Measurements from ENCODE around the gene LRRC36. TPM values are rescaled to one million over a fixed set of nuclear protein-coding genes. Genes with fewer than 3 reads are reported as not detected.

The LRRC36 gene
- polyA plus RNA-seq, result 2.1 and 3.7 TPM in 2 replicates

DNA sequence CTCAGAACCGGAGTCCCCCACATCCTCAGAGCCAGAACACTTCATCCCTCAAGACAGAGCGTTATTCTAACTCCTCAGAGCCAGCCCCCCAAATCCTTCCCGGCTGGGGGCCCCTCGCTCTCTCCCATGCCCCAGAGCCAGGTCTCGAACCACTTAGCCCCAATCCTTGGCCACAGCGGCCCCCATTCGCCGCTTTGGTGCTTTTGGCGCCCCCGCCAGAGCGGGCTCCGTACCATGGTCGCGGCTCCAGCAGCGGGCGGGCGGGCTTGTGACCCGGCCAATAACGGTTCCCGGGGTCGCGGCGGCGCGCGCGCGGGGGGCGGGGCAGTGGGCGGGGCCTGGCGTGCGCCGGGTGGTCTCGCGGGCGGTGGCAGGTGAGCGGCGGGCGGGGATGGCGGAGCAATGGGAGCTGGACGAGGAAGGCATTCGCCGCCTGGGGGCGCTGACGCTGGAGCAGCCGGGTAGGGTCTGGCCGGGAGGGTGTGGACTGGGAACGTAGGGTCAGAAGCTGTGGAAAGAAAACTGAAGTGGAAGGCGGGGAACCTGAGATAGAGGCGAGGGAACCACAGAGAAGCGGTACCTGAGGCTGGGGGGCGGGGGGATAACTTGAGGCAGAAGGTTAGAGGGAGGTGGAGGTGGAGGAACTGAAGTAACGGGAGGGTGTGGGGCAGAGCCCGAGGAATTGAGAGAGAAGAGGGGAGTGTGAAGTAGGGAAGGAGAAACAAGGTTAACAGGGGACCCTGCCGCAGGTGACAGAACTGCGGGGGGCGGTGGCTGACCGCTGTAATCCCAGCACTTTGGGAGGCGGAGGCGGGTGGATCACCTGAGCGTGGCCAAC is at the start of gene LRRC36, which contains the start of gene KCTD19:
TSS of gene LRRC36 (plus strand) at position 344 of the 838 bp plus-strand sequence. CDS start at position 392, 48 bp downstream.
TSS of gene KCTD19 (minus strand) at position 270 of the 838 bp plus-strand sequence. CDS start at position 236, 34 bp downstream.

DNA sequence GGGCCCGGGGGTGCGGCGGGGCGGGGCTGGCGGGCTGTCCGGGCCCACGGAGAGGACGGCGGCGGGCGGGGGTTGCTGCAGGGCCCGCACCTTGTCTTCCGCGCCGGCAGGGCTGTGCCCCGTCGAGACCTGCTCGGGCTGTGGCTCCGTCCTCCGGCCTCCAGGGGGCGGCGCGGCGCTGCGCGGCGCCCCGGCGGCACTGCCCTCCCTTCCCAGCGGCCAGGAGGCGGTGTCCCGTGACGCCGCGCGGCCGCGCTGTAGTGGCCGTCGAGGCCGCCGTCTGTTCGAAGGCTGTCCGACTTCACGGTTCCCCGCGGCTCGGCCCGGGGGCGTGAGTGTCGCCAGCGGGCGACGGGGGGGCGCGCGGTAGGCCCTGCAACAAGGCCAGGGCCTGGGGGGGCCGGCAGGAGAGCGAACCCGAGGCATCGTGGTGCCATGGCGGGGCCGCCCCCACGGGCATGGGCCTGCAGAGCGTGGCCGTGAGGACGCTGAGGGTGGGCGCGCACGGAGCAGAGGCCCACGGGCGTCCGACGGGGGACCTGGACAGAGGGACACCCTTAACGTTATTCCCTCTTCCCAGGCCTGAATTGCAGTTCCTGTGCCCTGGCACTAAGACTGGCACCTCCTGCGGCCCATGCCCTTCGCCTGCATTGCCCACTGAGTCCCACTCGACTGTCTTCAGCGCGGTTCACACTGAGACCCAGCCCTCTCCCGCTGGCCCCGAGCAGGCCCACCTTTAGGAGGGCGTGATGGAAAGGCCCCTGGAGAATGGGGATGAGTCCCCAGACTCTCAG is 47.1 kb upstream of the LRRC36 start, which contains the start of gene PLEKHG4:
TSS of gene PLEKHG4 (plus strand) at position 237 of the 794 bp plus-strand sequence. CDS start at position 750, 513 bp downstream.

GRCh38 chr16:67393111-67393787 is 66.6 kb downstream of the LRRC36 start, which contains the start of gene TPPP3:
TPPP3 (minus strand) TSS chr16:67393498; CDS start chr16:67391111, 2,387 bp downstream.

GRCh38 chr16:67415872-67416793 is 89.5 kb downstream of the LRRC36 start, which contains the start of gene ZDHHC1:
ZDHHC1 (minus strand) TSS chr16:67416477; CDS start chr16:67407775, 8,702 bp downstream.

DNA sequence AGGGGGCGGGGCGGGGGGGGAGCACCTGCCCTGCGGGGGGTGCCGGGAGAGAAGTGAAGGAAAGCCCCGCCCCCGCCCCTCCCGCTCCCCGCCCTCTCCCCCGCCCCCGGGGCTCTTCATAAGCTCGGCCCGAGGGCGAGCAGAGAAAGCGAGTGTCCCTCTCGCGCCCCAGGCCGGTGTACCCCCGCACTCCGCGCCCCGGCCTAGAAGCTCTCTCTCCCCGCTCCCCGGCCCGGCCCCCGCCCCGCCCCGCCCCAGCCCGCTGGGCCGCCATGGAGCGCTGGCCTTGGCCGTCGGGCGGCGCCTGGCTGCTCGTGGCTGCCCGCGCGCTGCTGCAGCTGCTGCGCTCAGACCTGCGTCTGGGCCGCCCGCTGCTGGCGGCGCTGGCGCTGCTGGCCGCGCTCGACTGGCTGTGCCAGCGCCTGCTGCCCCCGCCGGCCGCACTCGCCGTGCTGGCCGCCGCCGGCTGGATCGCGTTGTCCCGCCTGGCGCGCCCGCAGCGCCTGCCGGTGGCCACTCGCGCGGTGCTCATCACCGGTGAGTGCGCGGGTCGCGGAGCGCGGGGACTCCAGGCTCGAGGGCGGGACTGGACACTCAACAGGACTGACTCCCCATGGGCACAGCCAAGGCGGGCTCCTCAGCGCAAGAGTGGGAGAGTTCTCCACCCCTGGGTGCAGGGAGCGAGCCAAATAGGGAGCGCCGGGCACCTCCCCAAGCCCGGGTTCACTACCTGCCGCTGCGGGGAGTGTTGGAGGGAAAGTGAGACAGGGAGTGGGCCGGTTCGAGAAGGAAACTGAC is 104.6 kb downstream of the LRRC36 start, which contains the start of gene HSD11B2:
TSS of gene HSD11B2 (plus strand) at position 145 of the 798 bp plus-strand sequence. CDS start at position 273, 128 bp downstream.

Other genes starting within 250 kb of the LRRC36 start
- gene PHAF1, start 216.9 kb upstream of the LRRC36 start, polyA plus RNA-seq, result 4.7 and 14.2 TPM in 2 replicates
- not detected in 2 replicates for gene B3GNT9, start 175.8 kb upstream of the LRRC36 start, polyA plus RNA-seq
- gene TRADD, start 166.9 kb upstream of the LRRC36 start, polyA plus RNA-seq, result 0.99 TPM in 1 of 2 replicates, not detected in the other
- gene FBXL8, start 166.9 kb upstream of the LRRC36 start, polyA plus RNA-seq, result 0.81 TPM in 1 of 2 replicates, not detected in the other
- gene HSF4, start 162.1 kb upstream of the LRRC36 start, polyA plus RNA-seq, result 1.9 and 3.9 TPM in 2 replicates
- gene NOL3, start 156.3 kb upstream of the LRRC36 start, polyA plus RNA-seq, result 6.3 and 9.0 TPM in 2 replicates
- 12.0 and 13.3 TPM in 2 replicates for gene MATCAP1, start 142.9 kb upstream of the LRRC36 start, polyA plus RNA-seq
- gene EXOC3L1, start 136.7 kb upstream of the LRRC36 start, polyA plus RNA-seq, result not detected in 2 replicates
- gene E2F4, start 134.7 kb upstream of the LRRC36 start, polyA plus RNA-seq, result 4.5 and 7.4 TPM in 2 replicates
- not detected in 2 replicates for gene ELMO3, start 127.7 kb upstream of the LRRC36 start, polyA plus RNA-seq
- 357 and 366 TPM in 2 replicates for gene TMEM208, start 99.7 kb upstream of the LRRC36 start, polyA plus RNA-seq
- gene FHOD1, start 79.3 kb upstream of the LRRC36 start, polyA plus RNA-seq, result 2.6 and 3.7 TPM in 2 replicates
- gene SLC9A5, start 77.8 kb upstream of the LRRC36 start, polyA plus RNA-seq, result 1.1 and 1.7 TPM in 2 replicates
- gene PLEKHG4, start 47.3 kb upstream of the LRRC36 start, polyA plus RNA-seq, result 1.4 TPM in 1 of 2 replicates, not detected in the other
- not detected in 2 replicates for gene KCTD19, start 74 bp upstream of the LRRC36 start, polyA plus RNA-seq
- 55.4 and 88.4 TPM in 2 replicates for gene TPPP3, start 66.7 kb downstream of the LRRC36 start, polyA plus RNA-seq
- 0.16 and 0.20 TPM in 2 replicates for gene ZDHHC1, start 89.7 kb downstream of the LRRC36 start, polyA plus RNA-seq
- 0.12 and 3.9 TPM in 2 replicates for gene HSD11B2, start 104.3 kb downstream of the LRRC36 start, polyA plus RNA-seq
- 83.3 and 140 TPM in 2 replicates for gene ATP6V0D1, start 154.3 kb downstream of the LRRC36 start, polyA plus RNA-seq
- 0.34 TPM in 1 of 2 replicates, not detected in the other for gene AGRP, start 156.7 kb downstream of the LRRC36 start, polyA plus RNA-seq
- gene RIPOR1, start 202.0 kb downstream of the LRRC36 start, polyA plus RNA-seq, result 4.3 and 6.2 TPM in 2 replicates
- 16.6 and 19.6 TPM in 2 replicates for gene CTCF, start 235.7 kb downstream of the LRRC36 start, polyA plus RNA-seq